Measurements from ENCODE around the gene HHLA2.

DNA sequence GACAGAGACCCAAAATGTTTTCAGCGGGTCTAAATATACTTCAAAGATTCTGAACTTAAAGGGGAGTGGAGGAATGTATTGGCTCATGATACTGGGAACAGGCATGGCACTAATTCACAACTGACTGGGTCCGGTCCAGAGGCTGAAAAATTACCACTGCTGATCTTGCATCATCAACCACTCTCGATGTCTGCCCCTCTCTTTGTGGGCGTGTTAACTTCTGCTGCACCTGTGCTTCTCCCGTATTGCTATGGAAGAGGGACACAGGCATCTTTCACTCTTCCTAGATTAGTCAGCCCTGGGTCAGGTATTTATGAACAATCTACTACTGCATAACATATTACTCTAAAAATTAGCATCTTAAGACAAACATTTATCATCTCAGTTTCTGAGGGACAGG lies 33.2 kb downstream of the HHLA2 start:
- TF ChIP-seq, protein P1, sequence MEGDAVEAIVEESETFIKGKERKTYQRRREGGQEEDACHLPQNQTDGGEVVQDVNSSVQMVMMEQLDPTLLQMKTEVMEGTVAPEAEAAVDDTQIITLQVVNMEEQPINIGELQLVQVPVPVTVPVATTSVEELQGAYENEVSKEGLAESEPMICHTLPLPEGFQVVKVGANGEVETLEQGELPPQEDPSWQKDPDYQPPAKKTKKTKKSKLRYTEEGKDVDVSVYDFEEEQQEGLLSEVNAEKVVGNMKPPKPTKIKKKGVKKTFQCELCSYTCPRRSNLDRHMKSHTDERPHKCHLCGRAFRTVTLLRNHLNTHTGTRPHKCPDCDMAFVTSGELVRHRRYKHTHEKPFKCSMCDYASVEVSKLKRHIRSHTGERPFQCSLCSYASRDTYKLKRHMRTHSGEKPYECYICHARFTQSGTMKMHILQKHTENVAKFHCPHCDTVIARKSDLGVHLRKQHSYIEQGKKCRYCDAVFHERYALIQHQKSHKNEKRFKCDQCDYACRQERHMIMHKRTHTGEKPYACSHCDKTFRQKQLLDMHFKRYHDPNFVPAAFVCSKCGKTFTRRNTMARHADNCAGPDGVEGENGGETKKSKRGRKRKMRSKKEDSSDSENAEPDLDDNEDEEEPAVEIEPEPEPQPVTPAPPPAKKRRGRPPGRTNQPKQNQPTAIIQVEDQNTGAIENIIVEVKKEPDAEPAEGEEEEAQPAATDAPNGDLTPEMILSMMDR (IDR thresholded peaks at IDR 0.05), result no peak
- TF ChIP-seq POLR2A (IDR thresholded peaks at IDR 0.05), result no peak

All from prostate gland (tissue), 2 donors.